H9 (cell line): Measurements from ENCODE around the gene STON2. TPM values are rescaled to one million over a fixed set of nuclear protein-coding genes. Genes with fewer than 3 reads are reported as not detected.

Experiments used
- DNase-seq: peaks from one replicate; pipeline ENCODE4 v3.0.0-alpha.2; 2017
- H2AFZ ChIP-seq: one replicate; pipeline ENCODE4 v1.6.1; 2013; ENCODE audit warnings: mild to moderate bottlenecking, low read length, control low read depth, moderate library complexity
- H2AK5ac ChIP-seq: 2 replicates; pipeline ENCODE4 v1.6.1; 2013; ENCODE audit warnings: low read length, control low read depth, mixed read lengths; ENCODE audit not compliant: insufficient read length
- H2BK120ac ChIP-seq: one replicate; pipeline ENCODE4 v1.6.1; 2013; ENCODE audit warnings: low read depth, mild to moderate bottlenecking, low read length, control low read depth, inconsistent platforms; ENCODE audit not compliant: poor library complexity, severe bottlenecking
- H2BK12ac ChIP-seq: 2 replicates; pipeline ENCODE4 v1.6.1; 2013; ENCODE audit warnings: low read length, control low read depth, mixed read lengths, low read depth; ENCODE audit not compliant: insufficient read length
- H2BK15ac ChIP-seq: 2 replicates; pipeline ENCODE4 v1.6.1; 2013; ENCODE audit warnings: low read depth, low read length, control low read depth
- H2BK20ac ChIP-seq: one replicate; pipeline ENCODE4 v1.6.1; 2013; ENCODE audit warnings: low read depth, mild to moderate bottlenecking, low read length, control low read depth, inconsistent platforms; ENCODE audit not compliant: poor library complexity, severe bottlenecking
- H2BK5ac ChIP-seq: 2 replicates; pipeline ENCODE4 v1.6.1; 2013; ENCODE audit warnings: low read length, control low read depth, mixed read lengths; ENCODE audit not compliant: insufficient read length
- H3K14ac ChIP-seq: 2 replicates; pipeline ENCODE4 v1.6.1; 2013; ENCODE audit warnings: low read length, control low read depth; ENCODE audit not compliant: insufficient read depth
- H3K18ac ChIP-seq: 2 replicates; pipeline ENCODE4 v1.6.1; 2013; ENCODE audit warnings: low read depth, mild to moderate bottlenecking, mixed read lengths, low read length, control low read depth; ENCODE audit not compliant: insufficient read length
- H3K23ac ChIP-seq: 2 replicates; pipeline ENCODE4 v1.6.1; 2013; ENCODE audit warnings: low read length, control low read depth, mixed read lengths, low read depth; ENCODE audit not compliant: insufficient read length
- H3K23me2 ChIP-seq: 2 replicates; pipeline ENCODE4 v1.6.1; 2013; ENCODE audit warnings: low read depth, mild to moderate bottlenecking, mixed read lengths, low read length, control low read depth; ENCODE audit not compliant: insufficient read length, poor library complexity, severe bottlenecking
- H3K27ac ChIP-seq: 2 replicates; pipeline ENCODE4 v1.5.1; 2013; ENCODE audit warnings: low read length, control low read depth, mixed read lengths, low read depth; ENCODE audit not compliant: insufficient read length
- H3K27me3 ChIP-seq: 2 replicates; pipeline ENCODE4 v1.6.1; 2013; ENCODE audit warnings: low read length, control low read depth, inconsistent platforms; ENCODE audit not compliant: insufficient read depth
- H3K4ac ChIP-seq: 2 replicates; pipeline ENCODE4 v1.6.1; 2013; ENCODE audit warnings: low read depth, mild to moderate bottlenecking, control low read depth, inconsistent platforms, low read length, moderate library complexity
- H3K4me1 ChIP-seq: 2 replicates; pipeline ENCODE4 v1.6.1; 2013; ENCODE audit warnings: low read length, control low read depth, inconsistent platforms; ENCODE audit not compliant: insufficient read depth
- H3K4me2 ChIP-seq: 2 replicates; pipeline ENCODE4 v1.6.1; 2013; ENCODE audit warnings: low read length, control low read depth, mixed read lengths; ENCODE audit not compliant: insufficient read length, insufficient read depth
- H3K56ac ChIP-seq: 2 replicates; pipeline ENCODE4 v1.6.1; 2013; ENCODE audit warnings: low read depth, mild to moderate bottlenecking, mixed read lengths, low read length, control low read depth; ENCODE audit not compliant: insufficient read length
- H3K79me1 ChIP-seq: 2 replicates; pipeline ENCODE4 v1.6.1; 2013; ENCODE audit warnings: low read depth, mild to moderate bottlenecking, moderate library complexity, low read length, control low read depth, inconsistent platforms; ENCODE audit not compliant: insufficient read depth, poor library complexity, severe bottlenecking
- H3K79me2 ChIP-seq: 2 replicates; pipeline ENCODE4 v1.6.1; 2013; ENCODE audit warnings: low read length, control low read depth, inconsistent platforms; ENCODE audit not compliant: insufficient read depth
- H3K9ac ChIP-seq: 2 replicates; pipeline ENCODE4 v1.6.1; 2013; ENCODE audit warnings: low read length, control low read depth, mixed read lengths; ENCODE audit not compliant: insufficient read length; ENCODE audit errors: extremely low read depth
- H3K9me3 ChIP-seq: one replicate; pipeline ENCODE4 v1.6.1; 2013; ENCODE audit warnings: low read depth, low read length, inconsistent platforms; ENCODE audit not compliant: control insufficient read depth
- H3T11ph ChIP-seq: one replicate; pipeline ENCODE4 v1.6.1; 2013; ENCODE audit warnings: mild to moderate bottlenecking, low read length, control low read depth, inconsistent platforms
- H4K20me1 ChIP-seq: one replicate; pipeline ENCODE4 v1.6.1; 2013; ENCODE audit not compliant: control insufficient read depth, insufficient read length, insufficient read depth
- H4K5ac ChIP-seq: 2 replicates; pipeline ENCODE4 v1.6.1; 2013; ENCODE audit warnings: low read depth, mild to moderate bottlenecking, mixed read lengths, low read length, control low read depth; ENCODE audit not compliant: insufficient read length
- H4K8ac ChIP-seq: replicated peaks from 2 replicates; pipeline ENCODE4 v1.6.1; 2013; ENCODE audit warnings: low read length, control low read depth, mixed read lengths, low read depth; ENCODE audit not compliant: insufficient read length
- H4K91ac ChIP-seq: 2 replicates; pipeline ENCODE4 v1.6.1; 2013; ENCODE audit warnings: low read depth, mild to moderate bottlenecking, moderate library complexity, mixed read lengths, low read length, control low read depth; ENCODE audit not compliant: insufficient read length
- H3K27ac Mint-ChIP-seq, 3 experiments: 2 replicates in 2 of 3; 3 replicates in 1 of 3; pipeline ENCODE4 v1.8.0; 2020 to 2021; ENCODE audit warnings: mixed read lengths in 3 of 3, mild to moderate bottlenecking in 1 of 3, moderate library complexity in 1 of 3
- H3K27me3 Mint-ChIP-seq: 2 replicates; pipeline ENCODE4 v1.8.0; 2021; ENCODE audit warnings: low read depth, mild to moderate bottlenecking, moderate library complexity, mixed read lengths
- H3K36me3 Mint-ChIP-seq, 3 experiments: 2 replicates in 2 of 3; 3 replicates in 1 of 3; pipeline ENCODE4 v1.8.0; 2020 to 2021; ENCODE audit warnings: low read depth in 3 of 3, mixed read lengths in 3 of 3; ENCODE audit not compliant: insufficient read depth in 1 of 3
- H3K4me1 Mint-ChIP-seq, 2 experiments: 2 replicates each; pipeline ENCODE4 v1.8.0; 2020; ENCODE audit warnings: mixed read lengths in 2 of 2
- H3K4me3 Mint-ChIP-seq, 2 experiments: 2 replicates in 1 of 2; 3 replicates in 1 of 2; pipeline ENCODE4 v1.8.0; 2020 to 2021; ENCODE audit warnings: mild to moderate bottlenecking in 2 of 2, mixed read lengths in 2 of 2, moderate library complexity in 1 of 2
- H3K9me3 Mint-ChIP-seq, 2 experiments: 2 replicates in 1 of 2; 3 replicates in 1 of 2; pipeline ENCODE4 v1.8.0; 2020; ENCODE audit warnings: mild to moderate bottlenecking in 2 of 2, mixed read lengths in 2 of 2, moderate library complexity in 1 of 2
- WGBS: extraction: QIAGEN DNeasy Blood & Tissue Kit; methylation state at CpG from one replicate; pipeline ENCODE4 v1.1.7; 2013; ENCODE audit warnings: missing lambda C conversion rate, low lambda C conversion rate, mixed read lengths; ENCODE audit not compliant: insufficient read length; ENCODE audit errors: extremely low coverage; 5-methylcytosine and 5-hydroxymethylcytosine counted together
- long read RNA-seq: library from polyadenylated mRNA; unstranded; transcript quantifications from one replicate; pipeline ENCODE4 v2.0.0, GENCODE V29; 2020
- total RNA-seq: library from RNA; stranded (reverse); gene quantifications from 2 replicates; pipeline ENCODE4 v1.2.1, GENCODE V29; 2021
- TF ChIP-seq, protein P1 (sequence below): fragments of 200-600 bp; sonication (generic); conservative IDR thresholded peaks from 3 replicates; pipeline ENCODE4 v1.8.0; 2021; ENCODE audit warnings: antibody characterized with exemption, mild to moderate bottlenecking

The STON2 gene
- total RNA-seq = 56.0 and 62.9 TPM in 2 replicates
- long read RNA-seq, partial matches to known transcripts = 77 of 94 reads
- long read RNA-seq, other reads (novel, unspliced or antisense) = 15 of 94 reads

GRCh38 chr14:81400202-81400678 lies at the start of gene STON2:
Gene STON2, minus strand, starts transcription at chr14:81400324. Its CDS starts 1,942 bp downstream, at chr14:81398382.
- no peak within 1 kb of the TSS for H2BK12ac ChIP-seq
- no peak within 1 kb of the TSS for H3T11ph ChIP-seq
- no peaks in the 10 kb centered on the region for H3K4me1 ChIP-seq
- no peak within 1 kb of the TSS for H4K91ac ChIP-seq
- H4K8ac ChIP-seq = no peak within 1 kb of the TSS
- H3K9me3 ChIP-seq = no peaks in the 10 kb centered on the region
- no peak within 1 kb of the TSS for H2BK20ac ChIP-seq
- H4K5ac ChIP-seq = no peak within 1 kb of the TSS
- H3K9ac ChIP-seq = no peak within 1 kb of the TSS
- no peak within 1 kb of the TSS for H3K56ac ChIP-seq
- H3K27me3 Mint-ChIP-seq = no peaks in the 10 kb centered on the region
- H3K14ac ChIP-seq = no peak within 1 kb of the TSS
- H2BK120ac ChIP-seq = no peak within 1 kb of the TSS
- H3K36me3 Mint-ChIP-seq = peaks cover 26 to 31% (median 28%) of the 10 kb centered on the region in 3 experiments
- no peaks in the 10 kb centered on the region for H3K79me2 ChIP-seq
- no peaks in the 10 kb centered on the region for H3K79me1 ChIP-seq
- no peak within 1 kb of the TSS for H2BK5ac ChIP-seq
- peaks cover 8 to 20% of the 10 kb centered on the region in 2 experiments for H3K4me1 Mint-ChIP-seq
- H3K4me2 ChIP-seq = no peak within 1 kb of the TSS
- DNase-seq = no peak
- H3K27me3 ChIP-seq = no peaks in the 10 kb centered on the region
- TF ChIP-seq, protein P1, sequence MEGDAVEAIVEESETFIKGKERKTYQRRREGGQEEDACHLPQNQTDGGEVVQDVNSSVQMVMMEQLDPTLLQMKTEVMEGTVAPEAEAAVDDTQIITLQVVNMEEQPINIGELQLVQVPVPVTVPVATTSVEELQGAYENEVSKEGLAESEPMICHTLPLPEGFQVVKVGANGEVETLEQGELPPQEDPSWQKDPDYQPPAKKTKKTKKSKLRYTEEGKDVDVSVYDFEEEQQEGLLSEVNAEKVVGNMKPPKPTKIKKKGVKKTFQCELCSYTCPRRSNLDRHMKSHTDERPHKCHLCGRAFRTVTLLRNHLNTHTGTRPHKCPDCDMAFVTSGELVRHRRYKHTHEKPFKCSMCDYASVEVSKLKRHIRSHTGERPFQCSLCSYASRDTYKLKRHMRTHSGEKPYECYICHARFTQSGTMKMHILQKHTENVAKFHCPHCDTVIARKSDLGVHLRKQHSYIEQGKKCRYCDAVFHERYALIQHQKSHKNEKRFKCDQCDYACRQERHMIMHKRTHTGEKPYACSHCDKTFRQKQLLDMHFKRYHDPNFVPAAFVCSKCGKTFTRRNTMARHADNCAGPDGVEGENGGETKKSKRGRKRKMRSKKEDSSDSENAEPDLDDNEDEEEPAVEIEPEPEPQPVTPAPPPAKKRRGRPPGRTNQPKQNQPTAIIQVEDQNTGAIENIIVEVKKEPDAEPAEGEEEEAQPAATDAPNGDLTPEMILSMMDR = no peak
- H3K27ac Mint-ChIP-seq = peak within 1 kb of the TSS in 1 of 3 experiments; percentile 30; a peak in 1 of 7 replicates
- no peak within 1 kb of the TSS for H3K18ac ChIP-seq
- no peak within 1 kb of the TSS for H3K4me3 Mint-ChIP-seq
- WGBS = 100% methylated on average over 1 of the region's 5 CpGs
- no peaks in the 10 kb centered on the region for H4K20me1 ChIP-seq
- H2BK15ac ChIP-seq = no peak within 1 kb of the TSS
- H2AK5ac ChIP-seq = no peak within 1 kb of the TSS
- H3K23ac ChIP-seq = no peak within 1 kb of the TSS
- no peaks in the 10 kb centered on the region for H3K9me3 Mint-ChIP-seq
- H3K4ac ChIP-seq = no peak within 1 kb of the TSS
- H3K23me2 ChIP-seq = no peaks in the 10 kb centered on the region
- H3K27ac ChIP-seq = no peak within 1 kb of the TSS
- no peak within 1 kb of the TSS for H2AFZ ChIP-seq
